Osteocyte (in vitro differentiated cells): ENCODE results near the gene ARL8B. TPM values are rescaled to one million over a fixed set of nuclear protein-coding genes. Genes with fewer than 3 reads are reported as not detected.

Experiments
- DNase-seq: peaks from one replicate; pipeline ENCODE4 v3.0.0; 2021; ENCODE audit warnings: mixed read lengths; ENCODE audit not compliant: unreplicated experiment; ENCODE audit errors: extremely low spot score
- H3K27ac Mint-ChIP-seq: one replicate; pipeline ENCODE4 v1.8.0; 2021; ENCODE audit warnings: mild to moderate bottlenecking, mixed read lengths; ENCODE audit not compliant: unreplicated experiment
- H3K27me3 Mint-ChIP-seq: one replicate; pipeline ENCODE4 v1.8.0; 2021; ENCODE audit warnings: mixed read lengths; ENCODE audit not compliant: unreplicated experiment
- H3K36me3 Mint-ChIP-seq: one replicate; pipeline ENCODE4 v1.8.0; 2021; ENCODE audit warnings: mixed read lengths; ENCODE audit not compliant: unreplicated experiment
- H3K4me1 Mint-ChIP-seq: one replicate; pipeline ENCODE4 v1.8.0; 2021; ENCODE audit warnings: mixed read lengths; ENCODE audit not compliant: unreplicated experiment
- H3K4me3 Mint-ChIP-seq: one replicate; pipeline ENCODE4 v1.8.0; 2021; ENCODE audit warnings: mild to moderate bottlenecking, moderate library complexity, mixed read lengths; ENCODE audit not compliant: unreplicated experiment
- H3K9me3 Mint-ChIP-seq: one replicate; pipeline ENCODE4 v1.8.0; 2021; ENCODE audit warnings: mixed read lengths; ENCODE audit not compliant: unreplicated experiment
- CTCF ChIP-seq: fragments of 200-600 bp; sonication (generic); IDR thresholded peaks from 2 replicates; pipeline ENCODE4 v1.5.0; 2021; ENCODE audit warnings: antibody characterized with exemption, mild to moderate bottlenecking, moderate library complexity
- total RNA-seq: library from RNA; stranded (reverse); gene quantifications from 2 replicates; pipeline ENCODE4 v1.2.1, GENCODE V29; 2021

The ARL8B gene
- total RNA-seq, 1 donor from 2014 or later = 86.0 TPM

DNA sequence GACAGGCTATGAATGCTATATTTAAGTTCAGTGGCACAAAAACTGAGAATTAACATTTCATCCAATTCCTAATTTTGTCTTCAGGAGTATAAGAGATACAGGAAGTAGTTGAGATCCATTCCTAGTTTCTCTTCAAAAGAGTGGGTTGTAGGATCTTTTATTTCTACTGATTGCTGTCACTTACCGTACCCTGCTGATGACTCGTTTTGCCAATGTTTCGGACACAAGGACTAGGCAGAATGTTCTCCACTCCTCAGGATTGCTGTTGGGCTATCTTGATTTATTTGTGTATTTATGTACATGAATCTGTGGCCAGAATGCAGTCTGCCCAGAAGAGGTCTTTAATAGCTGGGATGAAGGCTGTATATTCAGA, 11.9 kb downstream of the ARL8B start:
- peaks cover 1% of the 10 kb centered on the region for H3K36me3 Mint-ChIP-seq
- no peaks in the 10 kb centered on the region for H3K27me3 Mint-ChIP-seq
- no peak overlapping the region for H3K4me3 Mint-ChIP-seq
- no peak for DNase-seq
- H3K4me1 Mint-ChIP-seq = peaks cover 50% of the 10 kb centered on the region
- H3K27ac Mint-ChIP-seq = no peak overlapping the region
- no peak for TF ChIP-seq CTCF
- no peaks in the 10 kb centered on the region for H3K9me3 Mint-ChIP-seq

- TF ChIP-seq CTCF = no peak
- Mint-ChIP-seq H3K27me3 (no peaks in the 10 kb centered on the region), H3K36me3 (peaks cover 1% of the 10 kb centered on the region), H3K27ac (no peak overlapping the region), H3K4me1 (peaks cover 50% of the 10 kb centered on the region), H3K4me3 (no peak overlapping the region), H3K9me3 (no peaks in the 10 kb centered on the region)
- DNase-seq = no peak
Observed at GRCh38 chr3:5134499-5134898, 12.4 kb downstream of the ARL8B start.

DNA sequence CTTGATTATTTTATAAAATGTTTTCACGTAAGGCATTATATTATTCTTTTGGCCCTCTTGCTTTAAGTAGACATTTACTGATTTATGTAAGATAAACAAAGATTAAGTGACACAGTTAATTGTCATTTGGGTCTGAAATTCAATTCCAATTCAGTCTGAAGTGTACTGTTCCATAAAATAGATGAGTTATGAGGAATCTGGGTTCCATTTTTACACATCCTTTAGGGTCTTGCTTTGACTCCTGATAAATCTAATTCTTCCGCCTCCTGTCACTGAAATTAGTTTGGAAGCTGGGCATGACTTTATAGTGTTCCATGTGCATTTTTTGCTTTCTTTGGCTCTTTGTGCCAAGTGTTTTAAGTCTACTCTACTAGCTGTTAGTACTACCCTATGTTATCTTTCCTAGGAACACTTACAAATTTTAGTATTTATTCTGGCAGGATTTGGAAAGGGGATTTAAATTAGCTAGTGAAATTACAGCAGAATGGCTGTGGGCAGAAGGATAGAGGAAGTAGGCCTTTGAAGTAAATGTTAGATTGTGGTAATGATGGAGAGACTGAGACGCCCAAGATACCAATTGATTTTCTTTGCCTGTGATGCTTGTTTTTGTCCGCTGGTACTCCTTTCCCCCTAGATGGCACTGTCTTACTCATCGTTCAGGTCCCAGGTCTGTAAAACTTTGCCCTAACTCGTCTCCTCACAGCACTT, 14.3 kb downstream of the ARL8B start:
- no peak for DNase-seq
- H3K27ac Mint-ChIP-seq = no peak overlapping the region
- peaks cover 57% of the 10 kb centered on the region for H3K4me1 Mint-ChIP-seq
- no peaks in the 10 kb centered on the region for H3K27me3 Mint-ChIP-seq
- no peak overlapping the region for H3K4me3 Mint-ChIP-seq
- TF ChIP-seq CTCF = peak; percentile 55
- H3K9me3 Mint-ChIP-seq = no peaks in the 10 kb centered on the region
- peaks cover 1% of the 10 kb centered on the region for H3K36me3 Mint-ChIP-seq

- Mint-ChIP-seq H3K9me3 (no peaks in the 10 kb centered on the region), H3K4me3 (no peak overlapping the region), H3K27ac (peak overlapping the region; percentile 58), H3K27me3 (no peaks in the 10 kb centered on the region), H3K36me3 (peaks cover 1% of the 10 kb centered on the region), H3K4me1 (peaks cover 57% of the 10 kb centered on the region)
- DNase-seq = no peak
- TF ChIP-seq CTCF = no peak
Observed at GRCh38 chr3:5136919-5137429, 14.9 kb downstream of the ARL8B start.

DNA sequence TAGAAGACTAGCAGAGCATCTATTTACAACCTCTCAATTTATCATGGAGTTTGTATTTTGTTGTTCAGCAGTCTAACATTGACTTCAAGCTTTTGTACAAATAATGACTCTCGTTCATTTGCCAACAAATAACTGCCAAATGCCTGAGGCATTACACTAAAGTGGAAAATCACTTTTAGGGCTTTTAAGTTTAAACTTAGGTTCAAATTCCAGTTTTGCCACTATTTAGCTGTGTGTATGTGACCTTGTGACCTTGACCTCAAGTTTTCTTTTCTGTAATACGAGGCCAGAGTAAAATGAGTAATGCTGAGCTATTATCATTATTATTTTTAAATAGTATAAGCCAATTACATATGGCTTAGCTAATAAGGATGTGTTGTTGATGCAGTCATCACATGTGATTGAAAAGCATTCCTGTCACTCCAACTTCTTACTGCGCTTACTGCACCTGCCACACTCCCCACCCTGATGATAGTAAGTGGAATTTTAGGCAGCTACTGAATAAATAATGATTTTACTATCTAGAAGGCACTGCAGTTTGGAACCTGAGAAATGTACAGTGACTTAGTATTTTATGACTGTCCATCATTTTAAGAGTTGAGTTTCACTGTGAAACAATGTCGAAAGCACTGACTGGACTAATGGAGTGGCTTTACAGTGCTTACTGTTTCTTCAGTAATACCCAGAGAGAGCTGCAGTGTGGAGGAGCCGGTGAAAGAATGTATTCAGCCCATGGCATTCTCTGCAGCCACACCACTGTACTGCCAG, 16.3 kb downstream of the ARL8B start:
- Mint-ChIP-seq H3K27me3 (no peaks in the 10 kb centered on the region), H3K27ac (peak overlapping the region; percentile 70), H3K4me3 (no peak overlapping the region), H3K9me3 (peaks cover 3% of the 10 kb centered on the region), H3K4me1 (peaks cover 45% of the 10 kb centered on the region), H3K36me3 (peaks cover 3% of the 10 kb centered on the region)
- no peak for DNase-seq
- TF ChIP-seq CTCF = no peak
